Activated B cell treated with CpG ODN at 0.5 μM for 24 hours (primary cell): ENCODE results near the gene PRDX2. TPM values are rescaled to one million over a fixed set of nuclear protein-coding genes. Genes with fewer than 3 reads are reported as not detected.

Experiments used
- ATAC-seq: fragments of 200-7000 bp; cut with Tn5 transposase; one replicate; pipeline ENCODE4 v1.10.0; 2021; ENCODE audit warnings: low read depth, mild to moderate bottlenecking, moderate library complexity
- CTCF ChIA-PET: fragments of 350-600 bp; sonication (Branson Sonifier 250); formaldehyde crosslinking; loops from one replicate; lab custom pipeline; 2021; ENCODE audit warnings: antibody characterized with exemption; lab: Charles Lee
- POLR2A ChIA-PET: fragments of 350-600 bp; sonication (Branson Sonifier 250); formaldehyde crosslinking; loops from one replicate; lab custom pipeline; 2021; ENCODE audit warnings: antibody characterized with exemption; lab: Charles Lee
- DNase-seq: peaks from one replicate; pipeline ENCODE4 v3.0.0; 2022
- H3K27ac Mint-ChIP-seq: one replicate; pipeline ENCODE4 v1.8.0; 2020; ENCODE audit warnings: mixed read lengths
- H3K27me3 Mint-ChIP-seq: one replicate; pipeline ENCODE4 v1.8.0; 2021; ENCODE audit warnings: mixed read lengths
- H3K36me3 Mint-ChIP-seq: one replicate; pipeline ENCODE4 v1.8.0; 2021; ENCODE audit warnings: low read depth, mixed read lengths
- H3K4me1 Mint-ChIP-seq: one replicate; pipeline ENCODE4 v1.8.0; 2021; ENCODE audit warnings: mixed read lengths
- H3K4me3 Mint-ChIP-seq: one replicate; pipeline ENCODE4 v1.8.0; 2020; ENCODE audit warnings: mild to moderate bottlenecking, mixed read lengths
- H3K9me3 Mint-ChIP-seq: one replicate; pipeline ENCODE4 v1.8.0; 2020; ENCODE audit warnings: mixed read lengths
- CTCF ChIP-seq: fragments of 200-600 bp; IDR thresholded peaks from one replicate; pipeline ENCODE4 v1.8.0; 2022; ENCODE audit warnings: antibody characterized with exemption, mild to moderate bottlenecking
- intact Hi-C: fragments of 100-400 bp; cut with micrococcal nuclease; formaldehyde crosslinking; loops from one replicate; pipeline ENCODE4 v1.15.1; 2024
- total RNA-seq: library from RNA; stranded (reverse); gene quantifications from 2 replicates; pipeline ENCODE4 v1.2.3, GENCODE V29; 2022

Gene PRDX2
- total RNA-seq, 1 donor from 2014 or later = 53.1 TPM

GRCh38 chr19:12784394-12784870 lies 17.2 kb downstream of the PRDX2 start:
- Mint-ChIP-seq H3K4me1 (peaks cover 49% of the 10 kb centered on the region), H3K27me3 (no peaks in the 10 kb centered on the region), H3K27ac (no peak overlapping the region), H3K9me3 (no peaks in the 10 kb centered on the region), H3K36me3 (peaks cover 5% of the 10 kb centered on the region), H3K4me3 (no peak overlapping the region)
- ATAC-seq = no peak
- CTCF ChIA-PET = interaction anchor here (3.5 kb wide), 1 partner anchor 8 kb away, joined by 19 read pairs; the partner anchor contains the start of gene JUNB
- DNase-seq = no peak
- no peak for TF ChIP-seq CTCF
- intact Hi-C loops = no loop called here
- POLR2A ChIA-PET = interaction anchor here (12.7 kb wide), 1 partner anchor 8 kb away, joined by 909 read pairs; the partner anchor contains the start of gene JUNB

GRCh38 chr19:12783849-12784393 lies 17.7 kb downstream of the PRDX2 start:
- no peaks in the 10 kb centered on the region for H3K9me3 Mint-ChIP-seq
- no peaks in the 10 kb centered on the region for H3K27me3 Mint-ChIP-seq
- ATAC-seq (no peak), DNase-seq (no peak)
- no peak for TF ChIP-seq CTCF
- intact Hi-C loops = no loop called here
- H3K4me3 Mint-ChIP-seq = peak overlapping the region; percentile 59
- H3K36me3 Mint-ChIP-seq = peaks cover 2% of the 10 kb centered on the region
- ChIA-PET CTCF (interaction anchor here (3.5 kb wide), 1 partner anchor 8 kb away, joined by 19 read pairs; the partner anchor contains the start of gene JUNB), POLR2A (interaction anchor here (12.7 kb wide), 1 partner anchor 8 kb away, joined by 909 read pairs; the partner anchor contains the start of gene JUNB)
- H3K4me1 Mint-ChIP-seq = peaks cover 50% of the 10 kb centered on the region
- peak overlapping the region; percentile 91 for H3K27ac Mint-ChIP-seq

- DNase-seq = no peak
- H3K27ac Mint-ChIP-seq = peak overlapping the region; percentile 91
- intact Hi-C loops = no loop called here
Measured at GRCh38 chr19:12783291-12783848, 18.2 kb downstream of the PRDX2 start.

GRCh38 chr19:12782424-12783290 lies 18.9 kb downstream of the PRDX2 start:
- ChIA-PET CTCF (interaction anchor here (0.6 to 3.5 kb wide), 6 partner anchors 9 to 311 kb away, joined by 3 to 19 read pairs (median 3); partner anchors contain the start of gene JUNB), POLR2A (interaction anchor here (0.6 to 12.7 kb wide), 9 partner anchors 9 to 216 kb away, joined by 3 to 909 read pairs (median 5); partner anchors contain the start of genes DHPS, JUNB, RNASEH2A and TRIR)
- peak; percentile 51 for ATAC-seq
- no peaks in the 10 kb centered on the region for H3K9me3 Mint-ChIP-seq
- peak; percentile 89 for DNase-seq
- no peaks in the 10 kb centered on the region for H3K36me3 Mint-ChIP-seq
- no peaks in the 10 kb centered on the region for H3K27me3 Mint-ChIP-seq
- intact Hi-C loops = loop anchor here (1.0 kb wide), 1 partner anchor 9 kb away; the partner anchor contains the start of gene JUNB
- no peak for TF ChIP-seq CTCF
- peak overlapping the region; percentile 98 for H3K27ac Mint-ChIP-seq
- H3K4me1 Mint-ChIP-seq = peaks cover 45% of the 10 kb centered on the region
- peak overlapping the region; percentile 86 for H3K4me3 Mint-ChIP-seq

More at GRCh38 chr19:12783291-12783848, 18.2 kb downstream of the PRDX2 start:
- H3K4me1 Mint-ChIP-seq = peaks cover 50% of the 10 kb centered on the region
- ChIA-PET CTCF (interaction anchor here (0.6 to 3.5 kb wide), 4 partner anchors 9 to 23 kb away, joined by 3 to 19 read pairs (median 5); partner anchors contain the start of gene JUNB), POLR2A (interaction anchor here (1.0 to 12.7 kb wide), 6 partner anchors 9 to 173 kb away, joined by 4 to 909 read pairs (median 6); partner anchors contain the start of genes DHPS, JUNB, RNASEH2A and TRIR)
- no peak for ATAC-seq
- no peaks in the 10 kb centered on the region for H3K9me3 Mint-ChIP-seq
- no peaks in the 10 kb centered on the region for H3K36me3 Mint-ChIP-seq
- TF ChIP-seq CTCF = no peak
- H3K27me3 Mint-ChIP-seq = no peaks in the 10 kb centered on the region
- H3K4me3 Mint-ChIP-seq = peak overlapping the region; percentile 59
